GM21717 (cell line): ENCODE data around the gene CHST8.

Experiments used
- ATAC-seq: cut with Tn5 transposase; IDR thresholded peaks from one replicate; pipeline ENCODE4 v1.9.1; 2021; ENCODE audit warnings: mild to moderate bottlenecking, moderate library complexity; ENCODE audit not compliant: unreplicated experiment

Gene CHST8

GRCh38 chr19:33730858-33731607, 109.3 kb downstream of the CHST8 start:
- ATAC-seq = no peak

- ATAC-seq = no peak
Measured at GRCh38 chr19:33731881-33732280, 110.1 kb downstream of the CHST8 start.

GRCh38 chr19:33734913-33735312, 113.2 kb downstream of the CHST8 start:
- no peak for ATAC-seq

GRCh38 chr19:33736158-33736557, 114.4 kb downstream of the CHST8 start:
- no peak for ATAC-seq

- ATAC-seq = no peak
Measured at GRCh38 chr19:33736787-33737186, 115.0 kb downstream of the CHST8 start.

GRCh38 chr19:33737681-33738371, 116.1 kb downstream of the CHST8 start:
- no peak for ATAC-seq

- no peak for ATAC-seq
Measured at GRCh38 chr19:33740811-33741396, 119.2 kb downstream of the CHST8 start.

- no peak for ATAC-seq
Measured at GRCh38 chr19:33745297-33745696, 123.5 kb downstream of the CHST8 start.

GRCh38 chr19:33746159-33746558, 124.4 kb downstream of the CHST8 start:
- no peak for ATAC-seq

GRCh38 chr19:33747273-33747672, 125.5 kb downstream of the CHST8 start:
- no peak for ATAC-seq

GRCh38 chr19:33748231-33748630, 126.5 kb downstream of the CHST8 start:
- no peak for ATAC-seq

- no peak for ATAC-seq
Measured at GRCh38 chr19:33749016-33749415, 127.3 kb downstream of the CHST8 start.

- ATAC-seq = no peak
Measured at GRCh38 chr19:33749619-33750175, 127.9 kb downstream of the CHST8 start.

GRCh38 chr19:33750587-33751435, 129.1 kb downstream of the CHST8 start:
- no peak for ATAC-seq

GRCh38 chr19:33751436-33751770, 129.7 kb downstream of the CHST8 start:
- no peak for ATAC-seq

- ATAC-seq = no peak
Measured at GRCh38 chr19:33752018-33752800, 130.5 kb downstream of the CHST8 start.

- ATAC-seq = no peak
Measured at GRCh38 chr19:33752945-33753344, 131.2 kb downstream of the CHST8 start.

GRCh38 chr19:33754361-33754760, 132.6 kb downstream of the CHST8 start:
- ATAC-seq = no peak

GRCh38 chr19:33755099-33756035, 133.6 kb downstream of the CHST8 start:
- ATAC-seq = no peak
